HPDE6-E6E7 (cell line): ENCODE data around the gene CEACAM16.
A peak's percentile ranks its signal among the peaks of the same experiment; 100 is the strongest.
"Not testable (repeated sequence)": the region's sequence is repeated elsewhere in the genome, so short reads cannot be mapped to it uniquely, and the experiment has no call there.

Experiments
- DNase-seq: peaks from one replicate; pipeline ENCODE4 v3.0.0; 2011; ENCODE audit warnings: missing footprints; ENCODE audit errors: extremely low spot score

Gene CEACAM16, protein sequence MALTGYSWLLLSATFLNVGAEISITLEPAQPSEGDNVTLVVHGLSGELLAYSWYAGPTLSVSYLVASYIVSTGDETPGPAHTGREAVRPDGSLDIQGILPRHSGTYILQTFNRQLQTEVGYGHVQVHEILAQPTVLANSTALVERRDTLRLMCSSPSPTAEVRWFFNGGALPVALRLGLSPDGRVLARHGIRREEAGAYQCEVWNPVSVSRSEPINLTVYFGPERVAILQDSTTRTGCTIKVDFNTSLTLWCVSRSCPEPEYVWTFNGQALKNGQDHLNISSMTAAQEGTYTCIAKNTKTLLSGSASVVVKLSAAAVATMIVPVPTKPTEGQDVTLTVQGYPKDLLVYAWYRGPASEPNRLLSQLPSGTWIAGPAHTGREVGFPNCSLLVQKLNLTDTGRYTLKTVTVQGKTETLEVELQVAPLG

DNA sequence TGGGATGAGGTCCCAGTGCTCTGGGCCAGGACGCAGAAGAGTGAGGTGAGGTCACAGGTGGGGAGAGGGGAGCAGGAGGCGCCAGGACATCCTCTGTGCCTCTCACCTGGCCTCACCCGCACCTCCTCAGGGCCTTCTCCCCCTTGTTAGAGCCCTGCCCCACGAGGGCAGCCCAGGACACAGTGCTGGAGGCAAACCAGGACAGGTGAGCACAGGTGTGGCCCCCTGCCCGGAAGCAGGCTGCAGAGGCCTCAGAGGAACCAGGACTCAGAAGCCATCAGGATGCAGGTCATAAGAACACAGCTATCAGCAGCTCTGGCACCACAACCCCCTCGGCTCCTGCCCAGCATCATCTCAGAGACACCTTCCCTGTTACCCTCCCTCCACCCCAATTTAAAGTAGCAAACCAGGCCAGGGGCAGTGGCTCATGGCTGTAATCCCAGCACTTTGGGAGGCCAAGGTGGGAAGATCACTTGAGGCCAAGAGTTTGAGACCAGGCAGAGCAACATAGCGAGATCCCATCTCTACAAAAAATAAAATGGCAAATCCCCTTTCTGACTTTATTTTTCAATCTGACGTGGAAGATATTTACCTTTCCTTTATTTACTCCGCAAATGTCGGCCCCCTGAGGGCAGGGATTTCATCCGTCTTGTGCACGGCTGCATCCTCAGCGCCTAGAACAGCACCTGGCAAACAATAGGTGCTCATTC is at the start of gene CEACAM16:
Gene CEACAM16 (plus strand): TSS at position 660 of the 710 bp plus-strand sequence. CDS start 2,306 bp downstream, outside the sequence.
- no peak for DNase-seq

DNA sequence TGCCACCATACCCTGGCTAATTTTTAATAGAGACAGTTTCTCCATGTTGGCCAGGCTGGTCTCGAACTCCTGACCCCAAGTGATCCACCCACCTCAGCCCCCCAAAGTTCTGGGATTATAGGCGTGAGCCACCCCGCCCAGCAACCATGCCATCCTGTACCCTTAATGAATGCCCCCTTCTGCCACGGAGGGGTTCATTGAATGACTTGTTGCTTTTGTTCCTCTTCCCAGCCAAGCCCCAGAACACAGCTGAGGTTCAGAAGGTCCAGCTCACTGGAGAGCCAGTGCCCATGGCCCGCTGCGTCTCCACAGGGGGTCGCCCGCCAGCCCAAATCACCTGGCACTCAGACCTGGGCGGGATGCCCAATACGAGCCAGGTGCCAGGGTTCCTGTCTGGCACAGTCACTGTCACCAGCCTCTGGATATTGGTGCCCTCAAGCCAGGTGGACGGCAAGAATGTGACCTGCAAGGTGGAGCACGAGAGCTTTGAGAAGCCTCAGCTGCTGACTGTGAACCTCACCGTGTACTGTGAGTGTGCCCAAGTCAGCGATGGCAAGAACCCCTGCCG is 49.3 kb upstream of the CEACAM16 start:
- DNase-seq, result no peak

DNA sequence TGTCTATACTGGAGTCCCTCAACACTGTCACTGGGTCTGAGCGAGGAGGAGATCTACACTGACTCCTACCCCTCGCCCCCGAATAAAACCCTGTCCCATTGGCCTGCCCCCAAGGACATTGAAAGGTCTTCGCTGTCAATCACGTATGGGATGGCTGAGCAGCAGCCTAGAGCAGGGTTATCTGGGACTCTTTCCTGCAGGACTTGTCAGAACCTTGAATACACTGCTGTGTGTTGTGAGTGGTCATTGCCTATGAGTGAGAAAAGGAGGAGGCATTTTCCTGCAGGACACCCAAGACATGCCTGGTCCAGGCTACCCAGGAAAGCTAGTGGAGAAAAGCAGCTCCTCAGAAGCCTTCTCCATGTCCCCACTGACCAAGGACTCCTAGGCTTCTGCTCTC is 45.6 kb upstream of the CEACAM16 start:
- DNase-seq, result no peak

DNA sequence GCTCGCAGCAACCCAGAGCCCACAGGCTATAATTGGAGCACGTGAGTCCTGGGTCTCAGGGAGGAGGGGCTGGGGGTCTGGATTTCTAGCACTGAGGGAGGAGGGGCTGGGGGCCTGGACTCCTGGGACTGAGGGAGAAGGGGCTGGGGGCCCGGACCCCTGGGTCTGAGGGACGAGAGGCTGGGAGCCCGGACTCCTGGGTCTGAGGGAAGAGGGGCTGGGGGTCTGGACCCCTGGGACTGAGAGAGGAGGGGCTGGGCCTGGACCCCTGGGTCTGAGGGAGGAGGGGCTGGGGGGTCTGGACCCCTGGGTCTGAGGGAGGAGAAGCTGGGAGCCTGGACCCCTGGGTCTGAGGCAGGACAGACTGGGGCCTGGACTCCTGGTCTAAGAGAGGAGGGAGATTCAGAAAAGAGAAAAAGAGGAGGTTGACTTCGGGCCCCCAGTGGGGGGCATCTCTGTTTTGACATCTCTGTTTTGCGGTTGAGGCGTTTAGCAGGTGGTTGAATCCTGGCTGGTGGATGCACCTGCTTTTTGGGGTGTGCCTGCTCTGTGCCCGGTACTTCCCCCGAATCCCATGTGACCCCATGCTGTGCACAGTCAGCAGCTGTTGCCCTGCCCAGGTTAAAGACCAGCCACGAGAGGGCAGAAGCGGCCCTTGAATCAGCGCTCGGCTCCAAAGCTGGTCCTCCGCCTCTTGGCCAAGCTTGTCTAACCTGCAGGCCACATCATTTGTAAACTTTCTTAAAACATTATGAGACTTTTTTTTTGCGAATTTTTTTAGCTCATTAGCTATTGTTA is 44.8 kb upstream of the CEACAM16 start:
- DNase-seq, result no peak

DNA sequence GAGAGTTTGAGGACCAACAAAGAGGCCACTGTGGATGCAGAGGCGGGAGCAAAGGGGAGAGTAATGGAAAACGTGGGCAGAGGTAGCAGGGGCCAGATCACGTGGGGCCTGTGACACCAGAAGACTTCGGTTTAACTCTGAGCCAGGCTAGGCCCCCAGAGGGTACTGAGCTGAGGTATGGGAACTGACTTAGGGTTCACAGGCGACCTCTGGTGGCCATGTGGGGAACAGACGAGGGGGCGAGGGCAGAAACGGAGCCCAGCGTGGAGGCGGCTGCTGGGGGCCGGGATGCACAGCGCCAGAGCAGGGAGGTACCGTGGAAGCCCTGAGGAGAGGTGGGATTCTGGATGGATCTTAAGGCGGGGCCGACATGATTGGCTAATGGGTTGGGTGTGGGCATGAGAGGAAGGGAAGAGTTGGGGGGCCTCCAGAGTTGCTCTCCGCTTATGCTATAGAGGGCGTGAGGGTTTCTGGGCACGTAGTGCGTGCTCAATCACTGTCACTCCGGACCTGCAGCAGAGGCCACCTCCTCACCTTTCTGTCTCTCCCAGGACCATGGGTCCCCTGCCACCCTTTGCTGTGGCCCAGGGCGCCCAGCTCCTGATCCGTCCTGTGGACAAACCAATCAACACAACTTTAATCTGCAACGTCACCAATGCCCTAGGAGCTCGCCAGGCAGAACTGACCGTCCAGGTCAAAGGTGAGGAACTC is 41.6 kb upstream of the CEACAM16 start:
- DNase-seq, result peak; percentile 49

DNA sequence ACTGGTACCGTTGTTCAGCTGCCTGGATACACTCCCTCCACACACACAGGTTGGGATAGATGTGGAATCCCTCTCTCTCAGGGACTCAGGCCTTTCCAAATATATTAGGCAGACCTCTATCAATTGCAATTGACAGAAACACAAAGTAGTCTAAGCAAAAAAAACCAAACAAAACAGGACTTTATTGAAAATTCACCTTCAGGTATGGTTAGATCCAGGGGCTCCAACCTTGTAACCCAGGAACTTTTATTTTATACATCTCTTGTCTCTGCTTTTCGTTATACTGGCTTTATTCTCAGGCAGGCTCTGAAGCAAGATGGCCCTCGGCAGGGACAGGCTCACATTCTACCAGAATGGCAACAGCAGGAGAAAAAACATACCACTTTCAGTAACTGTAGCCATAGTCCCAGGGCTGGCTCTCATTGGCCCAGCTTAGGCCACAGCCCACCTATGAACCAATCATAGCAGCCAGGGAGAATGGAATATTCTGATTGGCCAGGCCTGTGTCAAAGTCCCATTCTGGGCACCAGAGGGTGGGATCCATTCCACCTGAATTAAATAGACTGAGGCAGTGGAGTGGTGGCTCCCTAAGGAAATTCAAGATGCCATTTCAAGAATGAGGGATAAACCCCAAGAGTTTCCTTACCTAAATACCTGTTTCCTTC is 40.8 kb upstream of the CEACAM16 start:
- DNase-seq, result no peak

DNA sequence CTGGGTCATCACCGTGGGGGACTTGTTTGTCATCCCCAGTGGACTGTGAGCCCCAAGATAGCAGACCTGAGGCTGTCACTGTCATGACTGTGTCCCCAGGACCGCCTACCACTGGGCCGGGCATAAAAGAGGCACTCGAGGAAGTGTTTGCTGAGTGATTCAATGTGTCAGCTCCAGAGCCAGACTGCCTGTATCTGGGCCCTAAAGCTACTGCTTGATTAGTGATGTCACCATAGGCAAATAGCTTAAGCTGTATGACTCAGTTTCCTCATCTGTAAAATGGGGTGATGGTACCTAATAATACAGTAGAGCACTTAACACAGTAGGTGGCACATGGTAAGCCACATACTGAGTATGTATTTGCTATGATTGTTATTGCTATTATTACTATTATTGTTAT is 38.9 kb upstream of the CEACAM16 start:
- no peak for DNase-seq

DNA sequence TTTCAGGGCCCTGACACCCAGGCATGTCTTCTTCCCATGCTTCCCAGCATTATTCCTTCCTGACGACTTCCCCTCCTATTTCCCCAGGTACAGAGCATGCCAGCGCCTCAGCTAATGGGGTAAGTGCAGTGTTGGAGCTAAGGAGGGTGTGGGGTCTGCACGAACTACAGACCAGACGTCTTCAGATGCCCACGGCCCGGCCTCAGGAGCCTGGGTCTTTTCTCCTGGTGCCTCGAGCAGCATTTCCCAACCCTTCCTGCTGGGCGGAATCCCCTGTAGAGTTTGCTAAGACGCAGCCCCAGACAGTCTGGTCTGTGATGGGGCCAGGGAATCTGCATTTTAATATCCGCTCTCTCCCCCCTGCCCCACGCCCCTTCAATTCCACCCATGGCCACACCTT is 37.7 kb upstream of the CEACAM16 start:
- no peak for DNase-seq

DNA sequence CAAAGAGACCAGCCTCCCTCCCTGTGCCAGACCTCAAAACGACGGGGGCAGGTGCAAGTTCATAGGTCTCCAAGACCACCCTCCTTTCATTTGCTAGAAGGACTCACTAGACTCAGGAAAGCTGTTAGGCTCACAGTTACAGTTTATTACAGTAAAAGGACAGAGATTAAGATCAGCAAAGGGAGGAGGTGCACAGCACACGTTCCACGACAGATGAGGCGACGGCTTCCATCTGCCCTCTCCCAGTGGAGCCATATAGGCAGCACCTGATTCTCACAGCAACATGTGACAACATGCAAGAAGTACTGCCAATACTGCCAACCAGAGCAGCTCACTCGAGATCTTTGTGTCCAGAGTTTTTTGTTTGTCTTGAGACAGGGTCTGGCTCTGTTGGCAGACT is 37.0 kb upstream of the CEACAM16 start:
- no peak for DNase-seq

DNA sequence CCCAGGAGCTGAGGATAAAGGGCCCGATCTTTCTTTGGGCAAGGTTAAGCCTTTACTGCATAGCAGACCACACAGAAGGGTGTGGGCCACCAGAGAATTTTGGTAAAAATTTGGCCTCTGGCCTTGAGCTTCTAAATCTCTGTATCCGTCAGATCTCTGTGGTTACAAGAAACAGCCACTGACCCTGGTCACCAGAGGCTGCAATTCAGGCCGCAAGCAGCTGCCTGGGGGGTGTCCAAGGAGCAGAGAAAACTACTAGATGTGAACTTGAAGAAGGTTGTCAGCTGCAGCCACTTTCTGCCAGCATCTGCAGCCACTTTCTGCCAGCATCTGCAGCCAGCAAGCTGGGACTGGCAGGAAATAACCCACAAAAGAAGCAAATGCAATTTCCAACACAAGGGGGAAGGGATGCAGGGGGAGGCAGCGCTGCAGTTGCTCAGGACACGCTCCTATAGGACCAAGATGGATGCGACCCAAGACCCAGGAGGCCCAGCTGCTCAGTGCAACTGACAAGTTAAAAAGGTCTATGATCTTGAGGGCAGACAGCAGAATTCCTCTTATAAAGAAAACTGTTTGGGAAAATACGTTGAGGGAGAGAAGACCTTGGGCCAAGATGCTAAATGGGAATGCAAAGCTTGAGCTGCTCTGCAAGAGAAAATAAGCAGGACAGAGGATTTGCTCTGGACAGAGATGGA is 36.1 kb upstream of the CEACAM16 start:
- no peak for DNase-seq

DNA sequence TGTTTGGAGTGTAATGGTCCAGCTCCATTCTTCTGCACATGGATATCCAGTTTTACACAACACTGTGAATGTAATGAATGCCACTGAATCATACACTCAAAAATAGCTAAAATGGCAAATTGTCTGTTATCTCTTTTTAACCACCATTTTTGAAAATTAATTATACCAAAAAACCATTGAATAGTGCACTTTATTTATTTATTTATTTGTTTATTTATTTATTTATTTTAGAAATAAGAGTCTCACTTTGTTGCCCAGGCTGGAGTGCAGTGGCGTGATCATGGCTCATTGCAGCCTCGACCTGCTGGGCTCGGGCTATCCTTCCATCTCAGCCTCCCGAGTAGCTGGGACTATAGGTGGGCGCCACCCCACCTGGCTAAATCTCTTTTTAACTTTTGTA is 35.0 kb upstream of the CEACAM16 start:
- no peak for DNase-seq

DNA sequence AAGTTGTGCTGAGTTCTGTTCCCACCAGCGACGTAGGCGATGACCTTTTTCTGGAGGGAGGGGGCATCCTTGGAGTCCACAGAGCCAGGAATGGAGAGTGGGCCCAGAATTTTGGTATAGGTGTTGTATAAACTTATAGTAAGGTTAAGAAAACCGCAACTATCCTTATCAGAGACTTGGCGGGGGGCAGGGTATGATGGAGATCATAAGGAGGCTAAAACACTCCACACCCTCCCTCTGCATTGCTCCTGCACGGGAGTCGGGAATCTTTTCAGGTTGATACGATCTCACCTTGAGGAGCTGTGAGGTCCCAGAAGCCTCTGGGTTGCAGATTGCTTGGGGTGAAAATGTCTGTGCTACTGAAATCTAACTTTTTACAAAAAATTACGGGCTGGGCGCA is 34.0 kb upstream of the CEACAM16 start:
- DNase-seq, result no peak

DNA sequence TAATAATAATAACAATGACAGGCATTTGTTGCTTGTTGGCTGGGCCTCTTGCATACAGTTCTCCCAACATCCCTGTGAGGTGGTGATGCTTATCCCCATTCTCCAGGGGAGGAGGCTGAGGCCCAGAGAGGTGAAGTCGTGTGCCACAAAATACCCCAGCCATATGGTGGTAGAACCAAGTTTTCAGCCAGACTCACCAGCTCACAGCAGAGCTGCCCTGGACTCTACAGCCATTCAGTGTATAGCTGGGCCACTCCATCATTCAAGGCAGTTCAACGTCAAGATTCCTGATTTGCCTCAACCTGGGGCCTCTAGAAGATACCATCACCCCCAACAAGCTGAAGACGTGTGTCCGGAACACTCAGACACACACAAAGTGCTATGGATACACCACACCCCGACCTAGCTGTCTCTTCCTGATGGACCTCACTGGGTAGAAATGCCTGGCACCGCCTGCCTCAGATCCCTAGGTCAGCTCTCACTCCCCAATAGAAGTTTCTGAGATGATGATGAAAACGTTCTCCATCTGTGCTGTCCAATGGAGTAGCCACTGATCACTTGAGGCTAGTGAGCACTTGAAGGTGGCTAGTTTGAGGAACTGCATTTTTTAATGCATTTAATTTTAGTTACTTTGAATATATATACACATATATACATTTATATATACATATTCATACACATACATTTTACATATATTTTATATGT is 31.9 kb upstream of the CEACAM16 start:
- no peak for DNase-seq

DNA sequence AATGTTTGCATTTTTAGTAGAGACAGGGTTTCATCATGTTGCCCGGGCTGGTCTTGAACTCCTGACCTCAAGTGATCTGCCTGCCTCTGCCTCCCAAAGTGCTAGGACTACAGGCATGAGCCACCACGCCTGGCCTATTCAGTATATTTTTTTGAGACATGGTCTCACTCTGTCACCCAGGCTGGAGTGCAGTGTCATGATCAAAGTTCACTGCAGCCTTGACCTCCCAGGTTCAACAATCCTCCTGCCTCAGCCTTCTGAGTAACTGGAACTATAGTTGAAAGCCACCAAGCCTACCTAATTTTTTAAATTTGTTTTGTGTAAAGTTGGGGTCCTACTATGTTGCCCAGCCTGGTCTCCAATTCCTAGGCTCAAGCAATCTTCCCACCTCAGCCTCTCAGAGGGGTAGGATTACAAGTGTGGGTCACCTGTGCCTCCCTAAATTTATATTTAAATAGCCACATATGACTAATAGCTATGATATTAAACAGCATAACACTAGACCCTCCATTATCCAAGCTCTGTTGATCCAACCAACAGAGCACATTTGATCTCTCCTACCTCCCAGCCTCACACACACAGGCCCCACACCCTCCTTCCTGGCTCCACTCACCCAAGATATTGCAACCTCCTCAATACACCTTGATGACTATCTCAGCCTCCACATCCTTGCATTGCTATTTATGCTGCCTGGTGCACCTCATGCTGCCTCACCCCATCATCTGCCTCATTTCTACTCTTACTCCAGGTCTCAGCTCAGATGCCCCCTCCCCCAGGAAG is 29.8 kb upstream of the CEACAM16 start:
- no peak for DNase-seq

DNA sequence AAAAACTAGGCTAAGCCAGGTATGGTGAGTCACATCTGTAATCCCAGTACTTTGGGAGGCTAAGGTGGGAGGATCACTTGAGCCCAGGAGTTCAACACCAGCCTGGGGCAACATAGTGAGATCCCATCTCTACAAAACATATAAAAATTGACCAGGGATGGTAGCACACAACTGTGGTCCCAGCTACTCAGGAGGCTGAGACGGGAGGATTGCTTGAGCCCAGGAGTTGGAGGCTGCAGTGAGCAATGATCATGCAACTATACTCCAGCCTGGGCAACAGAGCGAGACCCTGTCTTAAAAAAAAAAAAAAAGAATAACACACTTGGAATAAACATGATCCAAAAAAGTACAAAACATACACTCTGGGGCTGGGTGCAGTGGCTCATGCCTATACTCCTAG is 28.9 kb upstream of the CEACAM16 start:
- DNase-seq, result not testable (repeated sequence)

DNA sequence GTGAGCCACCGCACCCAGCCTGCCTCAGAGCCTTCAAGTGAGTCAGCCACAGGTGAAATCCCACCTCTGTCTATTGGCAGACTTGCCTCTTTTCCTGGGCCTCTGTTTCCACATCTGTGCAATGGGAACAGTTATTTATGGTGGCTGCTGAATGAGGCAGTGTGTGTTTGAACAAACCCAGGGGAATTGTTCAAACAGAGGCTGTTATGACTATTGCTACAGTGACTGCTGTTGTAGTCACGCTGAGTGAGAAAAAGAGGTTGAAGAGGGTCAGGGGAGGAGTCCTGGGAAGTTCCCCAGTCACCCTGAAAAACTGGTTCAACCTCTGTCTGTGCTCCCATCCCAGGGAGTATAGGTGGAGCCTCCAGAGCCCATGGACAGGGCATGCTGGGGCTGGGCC is 27.6 kb upstream of the CEACAM16 start, which contains the start of gene CEACAM19:
Gene CEACAM19 (plus strand): TSS at position 83 of the 400 bp plus-strand sequence. CDS start 450 bp downstream, outside the sequence.
- peak; percentile 80 for DNase-seq

DNA sequence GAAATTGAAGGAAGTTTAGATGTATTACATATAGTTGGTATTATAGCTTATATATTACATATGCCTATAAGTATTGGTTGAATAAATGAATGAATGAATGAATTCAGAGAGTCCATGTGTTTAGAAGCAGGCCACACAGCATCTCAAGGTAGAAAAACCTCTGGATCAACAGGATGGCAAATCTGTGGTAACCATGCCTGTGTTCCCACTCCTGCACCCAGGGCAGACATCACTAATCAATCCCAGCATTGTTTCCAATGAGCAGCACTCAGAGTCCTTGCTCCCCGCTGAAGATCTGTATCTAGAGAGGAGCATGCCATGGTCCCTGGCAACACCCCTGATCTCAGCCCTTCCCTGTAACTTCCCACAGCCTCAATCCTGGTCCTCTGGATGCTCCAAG is 26.7 kb upstream of the CEACAM16 start:
- no peak for DNase-seq

DNA sequence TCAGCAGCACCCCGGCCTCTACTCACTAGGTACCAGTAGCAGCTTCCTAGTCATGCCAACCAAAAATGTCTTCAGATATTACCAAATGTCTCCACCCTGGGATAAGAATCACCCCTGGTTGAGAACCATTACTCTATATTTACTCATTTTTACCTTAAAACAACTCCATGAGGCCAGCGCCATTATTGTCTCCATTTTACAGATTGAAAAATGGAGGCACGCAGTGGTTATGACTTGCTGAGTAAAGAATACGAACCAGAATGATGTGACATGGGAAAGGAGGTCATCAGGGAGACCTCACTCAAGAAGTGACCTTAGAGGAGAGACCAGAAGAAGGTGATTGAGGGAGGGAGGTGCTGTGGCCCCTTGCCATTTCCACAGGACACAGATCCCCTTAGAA is 25.4 kb upstream of the CEACAM16 start:
- DNase-seq, result no peak

DNA sequence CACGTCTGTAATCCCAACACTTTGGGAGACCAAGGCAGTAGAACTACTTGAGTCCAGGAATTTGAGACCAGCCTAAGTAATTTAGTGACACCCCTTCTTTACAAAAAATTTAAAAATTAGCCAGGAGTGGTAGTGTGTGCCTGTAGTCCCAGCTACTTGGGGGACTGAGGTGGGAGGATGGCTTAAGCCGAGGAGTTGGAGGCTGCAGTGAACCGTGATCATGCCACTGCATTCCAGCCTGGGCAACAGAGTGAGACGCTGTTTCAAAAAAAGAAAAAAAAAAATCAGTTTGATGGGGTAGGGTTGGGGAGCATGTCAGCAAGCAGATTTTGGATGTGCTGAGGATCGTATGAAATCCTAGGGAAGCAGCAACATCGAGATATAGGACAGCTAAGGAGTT is 23.4 kb upstream of the CEACAM16 start:
- no peak for DNase-seq
